GM19240 (cell line): ENCODE data around the gene MCAT.

Source experiments
- DNase-seq: peaks from one replicate; pipeline ENCODE4 v3.0.0; 2011; ENCODE audit warnings: low spot score; ENCODE audit not compliant: insufficient read length

Gene MCAT, protein sequence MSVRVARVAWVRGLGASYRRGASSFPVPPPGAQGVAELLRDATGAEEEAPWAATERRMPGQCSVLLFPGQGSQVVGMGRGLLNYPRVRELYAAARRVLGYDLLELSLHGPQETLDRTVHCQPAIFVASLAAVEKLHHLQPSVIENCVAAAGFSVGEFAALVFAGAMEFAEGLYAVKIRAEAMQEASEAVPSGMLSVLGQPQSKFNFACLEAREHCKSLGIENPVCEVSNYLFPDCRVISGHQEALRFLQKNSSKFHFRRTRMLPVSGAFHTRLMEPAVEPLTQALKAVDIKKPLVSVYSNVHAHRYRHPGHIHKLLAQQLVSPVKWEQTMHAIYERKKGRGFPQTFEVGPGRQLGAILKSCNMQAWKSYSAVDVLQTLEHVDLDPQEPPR

GRCh38 chr22:43142880-43143562 lies at the start of gene MCAT:
Gene MCAT (minus strand): TSS chr22:43143398. CDS start chr22:43143348, 50 bp downstream.
- DNase-seq = peak; percentile 85

DNA sequence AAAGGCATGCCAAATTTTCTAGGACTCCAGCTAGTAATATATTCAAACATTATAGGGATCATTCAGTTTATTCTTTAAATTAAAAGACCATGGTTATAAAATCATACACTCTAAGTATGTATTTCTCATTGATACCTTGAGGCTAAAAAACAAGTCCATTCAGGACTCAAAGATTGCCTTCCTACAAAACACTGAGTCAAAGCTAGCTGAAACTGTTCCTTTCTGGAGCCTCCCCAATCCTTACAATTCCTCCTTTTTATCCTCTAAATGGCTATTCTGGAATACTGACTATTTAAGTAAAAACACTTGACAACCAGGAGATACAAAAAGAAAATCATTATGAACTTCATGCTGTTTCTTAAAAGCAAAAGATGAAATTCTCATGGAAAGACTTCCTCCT lies 48.6 kb upstream of the MCAT start:
- no peak for DNase-seq

- DNase-seq = no peak
These were observed 45.8 kb upstream of the MCAT start for GRCh38 chr22:43188829-43189545.

DNA sequence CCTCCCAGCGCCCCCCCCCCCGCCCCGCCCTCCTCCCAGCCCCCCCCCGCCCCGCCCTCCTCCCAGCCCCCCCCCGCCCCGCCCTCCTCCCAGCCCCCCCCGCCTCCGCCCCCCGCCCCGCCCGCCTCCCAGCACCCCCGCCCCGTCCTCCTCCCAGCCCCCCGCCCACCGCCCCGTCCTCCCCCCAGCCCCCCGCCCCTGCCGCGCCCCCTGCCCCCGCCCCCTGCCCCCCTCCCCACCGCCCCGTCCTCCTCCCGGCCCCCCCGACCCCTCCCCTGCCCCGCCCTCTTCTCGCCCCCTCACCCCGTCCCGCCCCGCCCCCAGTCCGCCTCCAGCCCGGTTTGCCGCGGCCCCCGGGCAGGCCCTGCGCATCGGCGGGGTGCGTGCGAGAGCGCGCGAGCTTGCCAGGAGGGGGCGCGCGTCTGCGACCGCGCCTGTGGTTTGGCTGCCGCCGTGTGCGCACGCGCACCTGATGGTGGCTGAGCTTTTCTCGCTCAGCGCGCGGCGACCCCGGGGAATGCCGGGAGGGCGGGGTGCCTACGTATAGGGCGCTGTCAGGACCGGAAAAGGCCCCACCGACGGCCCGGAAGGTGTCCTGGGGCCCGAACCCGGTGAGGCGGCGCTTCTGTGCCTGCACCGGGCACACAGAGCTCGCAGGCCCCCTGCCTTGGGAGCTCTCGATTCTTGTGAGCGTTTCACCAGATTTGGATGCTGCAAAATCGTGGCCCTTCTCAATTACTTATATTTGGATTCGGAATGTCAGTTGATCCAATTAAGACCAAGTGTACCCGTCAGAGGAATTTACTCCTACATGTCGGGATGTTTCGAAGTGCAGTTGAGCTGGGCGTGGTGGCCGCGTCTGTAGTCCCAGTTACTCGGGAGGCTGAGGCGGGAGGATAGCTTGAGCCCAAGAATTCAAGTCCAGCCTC lies 44.2 kb upstream of the MCAT start:
- peak; percentile 96 for DNase-seq

DNA sequence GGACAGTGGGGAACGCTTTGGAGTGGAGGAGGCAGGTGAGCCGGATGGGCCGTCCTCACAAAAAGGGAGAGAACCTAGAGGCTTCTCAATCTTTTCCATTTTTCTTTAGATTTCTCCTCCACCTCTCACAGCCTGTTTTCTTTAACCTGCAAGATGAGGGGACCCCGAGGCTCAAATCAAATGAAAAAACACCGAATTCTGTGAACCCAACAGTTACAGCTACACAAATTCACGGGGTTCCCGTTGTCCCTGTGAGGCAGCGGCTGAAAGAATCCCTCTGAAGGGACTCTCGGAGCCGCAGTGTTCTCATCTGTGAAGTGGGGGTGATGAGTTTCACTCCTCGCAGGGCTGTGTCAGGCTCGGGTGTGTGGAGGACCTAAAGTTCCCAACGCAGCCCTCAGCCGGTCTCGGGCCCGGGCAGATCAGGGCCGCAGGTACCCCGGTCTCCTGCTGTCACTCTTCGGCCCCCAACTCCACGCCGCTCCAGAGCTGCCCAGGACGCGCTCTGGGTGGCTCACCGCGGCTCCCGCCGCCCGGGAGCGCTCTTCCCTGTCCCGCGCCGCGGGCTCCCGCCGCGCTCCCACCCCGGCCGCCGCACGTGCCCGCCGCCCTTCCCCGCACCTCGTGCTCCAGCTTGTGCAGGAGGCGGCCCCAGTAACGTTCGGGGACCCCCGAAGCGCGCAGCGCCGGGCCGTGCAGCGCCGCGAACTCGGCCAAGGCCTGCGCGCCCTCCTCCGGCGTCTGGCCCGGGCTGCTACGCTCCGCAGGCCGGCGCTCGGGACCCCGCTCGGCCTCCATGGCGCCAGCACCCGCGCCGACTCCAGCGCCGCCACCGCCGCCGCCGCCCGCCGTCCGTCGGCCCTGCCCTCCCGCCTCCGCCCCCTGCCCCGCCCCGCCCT lies 43.3 kb upstream of the MCAT start, which contains the start of gene TTLL12:
Gene TTLL12, minus strand, starts transcription at position 863 of the 899 bp plus-strand sequence. Its CDS starts 65 bp downstream, at position 798.
- peak; percentile 68 for DNase-seq

GRCh38 chr22:43185860-43186261 lies 42.7 kb upstream of the MCAT start:
- no peak for DNase-seq

- DNase-seq = no peak
These were observed 40.5 kb upstream of the MCAT start for GRCh38 chr22:43183496-43184277.

- DNase-seq = no peak
These were observed 39.5 kb upstream of the MCAT start for GRCh38 chr22:43182726-43183125.

- DNase-seq = no peak
These were observed 38.9 kb upstream of the MCAT start for GRCh38 chr22:43182118-43182517.

DNA sequence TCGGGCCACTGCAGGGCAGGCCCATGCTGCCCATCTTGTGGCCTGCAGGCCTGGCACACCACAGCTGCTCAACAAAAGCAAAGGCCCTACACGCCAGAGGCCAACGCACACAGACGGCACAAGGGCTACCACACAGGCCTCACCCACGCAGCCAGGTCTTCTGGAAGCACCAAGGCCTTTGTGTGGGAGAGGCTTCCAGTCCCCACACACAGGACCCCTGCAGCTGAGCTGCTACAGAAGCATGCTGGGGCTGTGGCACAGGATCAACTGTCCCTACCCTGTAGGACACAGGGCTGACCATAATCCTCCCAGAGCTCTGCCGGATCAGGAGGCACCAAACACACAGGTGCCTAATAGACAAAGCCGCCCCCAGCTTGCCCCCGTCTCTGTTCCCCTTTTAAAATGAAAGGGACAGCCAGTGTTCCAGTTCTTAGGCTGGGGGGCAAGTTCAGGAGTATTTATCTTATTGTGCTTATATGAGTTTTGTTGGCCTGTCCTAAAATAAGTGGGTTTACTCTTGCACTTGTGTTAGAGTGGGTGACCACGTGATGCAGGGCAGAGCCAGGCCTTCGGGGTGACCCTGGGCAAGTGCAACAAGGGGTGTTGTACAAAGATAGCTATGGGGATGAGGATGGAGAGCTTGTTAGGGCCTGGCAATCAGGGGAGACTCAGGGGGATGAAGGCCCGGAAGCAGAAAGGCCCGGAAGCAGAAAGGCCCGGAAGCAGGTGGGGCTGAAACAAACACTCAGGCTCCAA lies 38.3 kb upstream of the MCAT start:
- DNase-seq = no peak

DNA sequence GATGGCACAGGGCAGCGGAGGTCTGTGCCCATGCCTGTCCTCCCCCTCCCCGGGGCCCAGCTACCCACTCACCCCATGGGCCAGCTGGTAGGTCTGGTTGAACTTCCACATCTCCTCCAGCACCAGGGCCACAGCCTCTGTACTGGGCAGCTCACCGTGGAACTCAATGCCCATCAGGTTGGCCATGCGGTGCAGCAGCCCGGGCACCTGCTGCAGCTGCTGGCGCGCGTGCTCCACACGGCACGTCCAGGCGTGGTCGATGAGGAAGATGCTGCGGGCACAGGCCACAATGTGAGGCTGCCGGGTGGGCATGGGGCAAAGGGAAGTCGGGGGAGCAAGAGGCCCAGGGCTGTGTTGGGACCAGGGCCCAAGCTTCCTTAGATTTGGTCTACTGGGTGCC lies 37.5 kb upstream of the MCAT start:
- no peak for DNase-seq

- DNase-seq = no peak
These were observed 36.7 kb upstream of the MCAT start for GRCh38 chr22:43179911-43180195.

- no peak for DNase-seq
These were observed 36.1 kb upstream of the MCAT start for GRCh38 chr22:43179146-43179910.

DNA sequence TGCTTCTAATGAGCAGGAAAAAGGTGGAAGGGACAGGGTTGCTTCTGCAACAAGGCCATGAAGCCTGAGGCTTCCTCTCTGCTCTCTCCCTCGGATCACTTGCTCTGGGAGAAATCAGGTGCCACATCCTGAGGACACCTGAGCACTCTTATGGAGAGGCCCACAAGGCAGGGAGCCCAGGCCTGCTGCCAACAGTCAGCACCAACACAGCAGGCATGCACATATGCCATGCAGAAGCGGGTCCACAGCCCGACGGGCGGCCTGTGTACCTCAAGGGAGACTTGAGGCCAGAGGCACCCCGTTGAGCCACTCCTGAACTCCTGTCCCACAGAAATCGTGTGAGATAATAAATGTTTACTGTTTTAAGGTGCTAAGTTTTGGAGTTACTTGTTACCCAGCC lies 34.3 kb upstream of the MCAT start:
- DNase-seq = no peak

- DNase-seq = no peak
These were observed 32.9 kb upstream of the MCAT start for GRCh38 chr22:43176090-43176489.

DNA sequence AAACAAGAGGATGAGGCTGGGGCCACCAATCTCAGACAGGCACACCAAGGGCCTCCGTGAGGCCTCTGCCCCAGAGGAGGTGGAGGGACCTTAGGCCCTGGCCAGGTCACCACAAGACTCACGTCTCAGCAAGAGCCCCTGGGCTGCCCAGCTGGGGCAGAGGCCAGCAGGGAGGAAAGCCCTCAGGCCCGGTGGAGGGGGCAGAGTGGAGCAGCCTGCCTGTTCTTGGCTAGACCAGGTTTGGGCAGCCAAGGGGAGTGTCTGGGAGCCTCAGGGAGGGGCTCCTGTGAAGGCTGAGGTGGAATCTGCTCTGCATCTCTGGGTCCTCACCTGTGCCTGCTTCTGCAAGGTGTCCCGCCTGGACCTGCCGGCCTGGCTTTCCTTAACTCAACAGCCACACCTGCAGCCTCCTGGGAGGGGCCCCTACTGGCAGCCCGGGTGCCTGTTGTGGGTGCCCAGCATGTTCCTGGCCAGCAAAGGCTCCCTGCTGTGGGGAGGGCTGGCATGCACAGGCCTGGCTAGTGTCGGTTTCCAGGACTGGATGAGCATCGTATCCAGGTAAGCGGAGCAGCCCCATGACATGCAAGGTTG lies 31.8 kb upstream of the MCAT start:
- no peak for DNase-seq

DNA sequence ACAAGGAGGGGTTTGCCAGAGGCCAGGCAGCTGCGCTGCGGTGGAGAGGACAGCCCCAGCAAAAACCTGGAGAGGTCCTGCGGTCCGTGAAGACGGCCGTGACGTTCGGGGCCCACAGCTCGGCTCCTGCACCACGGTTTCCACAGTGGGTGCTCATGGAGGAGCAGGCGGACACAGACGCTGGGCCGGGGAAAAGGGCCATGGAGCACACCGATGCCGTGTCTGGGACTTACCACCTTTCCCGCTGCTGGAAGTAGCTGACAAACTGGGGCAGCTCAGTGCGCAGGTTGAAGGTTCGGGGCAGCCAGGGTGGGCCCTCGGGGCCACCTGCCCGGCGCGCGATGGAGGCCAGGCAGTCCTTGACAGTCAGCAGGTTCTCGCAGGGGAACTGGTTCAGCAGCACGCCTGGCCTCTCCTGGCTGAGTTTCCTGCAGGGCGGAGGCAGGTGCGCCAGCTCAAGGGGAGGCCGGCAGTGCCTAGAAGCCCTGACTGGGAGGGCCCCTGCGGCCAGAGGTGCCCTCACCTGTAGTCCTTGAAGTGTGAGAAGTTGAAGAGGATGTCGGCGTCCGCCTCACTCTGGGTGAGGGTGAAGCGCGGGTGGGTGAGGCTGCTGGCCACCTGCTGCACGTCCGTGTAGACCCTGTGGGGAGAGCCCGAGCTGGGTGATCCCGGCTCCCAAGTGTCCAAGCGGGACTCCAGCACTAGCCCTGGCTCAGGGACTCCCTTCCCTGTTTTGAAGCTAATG lies 30.9 kb upstream of the MCAT start:
- DNase-seq = no peak
